HepG2 (cell line): ENCODE results near the gene MIR17HG. TPM values are rescaled to one million over a fixed set of nuclear protein-coding genes. Genes with fewer than 3 reads are reported as not detected.
"Not testable (repeated sequence)": the region's sequence is repeated elsewhere in the genome, so short reads cannot be mapped to it uniquely, and the experiment has no call there.

Experiments
- ATAC-seq: fragments of 200-7000 bp; cut with Tn5 transposase; 3 replicates; pipeline ENCODE4 v1.9.1; 2020; ENCODE audit warnings: mild to moderate bottlenecking, moderate library complexity
- BruUV-seq: library from RNA; stranded (reverse); fragments of 400-500 nt; replicated peaks from 2 replicates; lab custom pipeline; 2021; lab: Mats Ljungman, UMichigan
- CTCF ChIA-PET: fragments of 300-600 bp; formaldehyde crosslinking; extraction: SDS; loops from one replicate; lab custom pipeline; 2021; ENCODE audit warnings: low total read pairs, inconsistent platforms, low intra/inter-chr PET ratio; lab: Yijun Ruan, JAX
- POLR2A ChIA-PET: fragments of 350-600 bp; sonication (Branson Sonifier 250); formaldehyde crosslinking; loops from one replicate; lab custom pipeline; 2020; ENCODE audit warnings: antibody characterized with exemption, inconsistent platforms; lab: Yijun Ruan, JAX
- DNase-seq: peaks from one replicate; pipeline ENCODE4 v3.0.0-alpha.2; 2015; ENCODE audit warnings: low spot score
- FAIRE-seq: peaks from 3 replicates; lab custom pipeline; 2011; peaks lifted over from hg19 to GRCh38; lab: Jason Lieb, UNC
- H2AFZ ChIP-seq: one replicate; pipeline ENCODE4 v1.6.1; 2011; ENCODE audit warnings: low read length, inconsistent platforms
- H3K27ac ChIP-seq: fragments of 300-600 bp; 3 replicates; pipeline ENCODE4 v1.8.0; 2011; ENCODE audit warnings: mixed run types, mild to moderate bottlenecking, mixed read lengths, low read length, inconsistent platforms; ENCODE audit not compliant: insufficient read depth; ENCODE audit errors: extremely low read length
- H3K27me3 ChIP-seq, 2 experiments: fragments of 200-600 bp in 1 of 2; 2 replicates in 1 of 2; 3 replicates in 1 of 2; pipeline versions ENCODE4 v1.6.0 to v1.8.0; 2011; ENCODE audit warnings: low read length in 2 of 2, mild to moderate bottlenecking in 2 of 2, moderate library complexity in 2 of 2, inconsistent platforms in 1 of 2; ENCODE audit not compliant: insufficient read depth in 2 of 2, control insufficient read depth in 1 of 2
- H3K36me3 ChIP-seq, 2 experiments: fragments of 200-600 bp in 1 of 2; replicated peaks in 1 of 2; 2 replicates in 1 of 2; 3 replicates in 1 of 2; pipeline versions ENCODE4 v1.5.1 to v1.8.0; 2011; ENCODE audit warnings: low read length in 2 of 2, inconsistent platforms in 1 of 2; ENCODE audit not compliant: insufficient read depth in 2 of 2, control insufficient read depth in 1 of 2
- H3K4me1 ChIP-seq: 2 replicates; pipeline ENCODE4 v1.5.1; 2012; ENCODE audit warnings: low read length, inconsistent platforms; ENCODE audit not compliant: insufficient read depth
- H3K4me2 ChIP-seq: 2 replicates; pipeline ENCODE4 v1.6.0; 2011; ENCODE audit warnings: low read depth, low read length, inconsistent platforms
- H3K4me3 ChIP-seq, 3 experiments: fragments of 200-600 bp in 1 of 3; sonication (generic), shearing (Covaris generic) in 1 of 3; replicated peaks in 1 of 3; 2 replicates each; pipeline ENCODE4 v1.5.1; 2011 to 2016; ENCODE audit warnings: low read length in 3 of 3, inconsistent platforms in 2 of 3, low read depth in 2 of 3, mild to moderate bottlenecking in 2 of 3, control low read depth in 1 of 3, mixed read lengths in 1 of 3; ENCODE audit not compliant: insufficient read depth in 1 of 3
- H3K79me2 ChIP-seq: one replicate; pipeline ENCODE4 v1.6.1; 2011; ENCODE audit warnings: low read length, inconsistent platforms; ENCODE audit not compliant: insufficient read depth
- H3K9ac ChIP-seq: 2 replicates; pipeline ENCODE4 v1.6.0; 2011; ENCODE audit warnings: mild to moderate bottlenecking, low read depth, low read length, inconsistent platforms; ENCODE audit not compliant: insufficient read depth
- H3K9me3 ChIP-seq: 2 replicates; pipeline ENCODE4 v1.5.1; 2012; ENCODE audit warnings: mild to moderate bottlenecking, low read length
- H4K20me1 ChIP-seq: 2 replicates; pipeline ENCODE4 v1.6.0; 2011; ENCODE audit warnings: inconsistent platforms, mild to moderate bottlenecking, low read length, moderate library complexity; ENCODE audit not compliant: insufficient read depth
- CENPX ChIP-seq: sonication (generic); formaldehyde crosslinking; IDR thresholded peaks from 2 replicates; pipeline ENCODE4 v1.9.0; 2021; ENCODE audit warnings: mild to moderate bottlenecking, missing genetic modification reagents, moderate library complexity
- ZNF616 ChIP-seq: sonication (generic); formaldehyde crosslinking; IDR thresholded peaks from 2 replicates; pipeline ENCODE4 v1.5.0; 2020; ENCODE audit warnings: low read depth, mild to moderate bottlenecking, missing genetic modification reagents
- WGBS: methylation state at CpG from one replicate; pipeline ENCODE4 v1.1.6; 2017; ENCODE audit warnings: low lambda C conversion rate; 5-methylcytosine and 5-hydroxymethylcytosine counted together
- in situ Hi-C: cut with HindIII; loops from 2 replicates; pipeline ENCODE4 v1.10.0; 2017; ENCODE audit warnings: low pct_unique_long_range_greater_than_20kb; ENCODE audit not compliant: extremely low pct_ligation_motif_present
- intact Hi-C: fragments of 100-400 bp; cut with micrococcal nuclease; formaldehyde crosslinking; loops from one replicate; pipeline ENCODE4 v1.10.0; 2022; ENCODE audit not compliant: unreplicated experiment
- polyA plus RNA-seq, 8 experiments: library from polyadenylated mRNA; depleted of rRNA in 3 of 8; stranded (reverse) in 7 of 8; unstranded in 1 of 8; fragments of >200 nt; fragmentation: Illumina TruSeq in 4 of 8; extraction: Trizol in 4 of 8; gene quantifications; 2 replicates each; pipeline versions ENCODE4 v1.2.1 to v1.2.3, GENCODE V29; 2011 to 2016; ENCODE audit warnings: low read depth in 4 of 8, missing spikeins in 1 of 8, mixed read lengths in 1 of 8; ENCODE audit not compliant: insufficient read depth in 1 of 8
- total RNA-seq, 5 experiments: library from RNA; depleted of rRNA; stranded (reverse); fragments of >200 nt; fragmentation: Illumina TruSeq; extraction: Trizol; gene quantifications; 2 replicates each; pipeline ENCODE4 v1.2.3, GENCODE V29; 2016; ENCODE audit warnings: low read depth in 1 of 5
- TF ChIP-seq, protein P1 (sequence below): sonication (generic); formaldehyde crosslinking; IDR thresholded peaks from one replicate; pipeline ENCODE4 v1.5.1; 2020; ENCODE audit warnings: mild to moderate bottlenecking, missing genetic modification reagents; ENCODE audit errors: not compliant biosample characterization

MIR17HG gene
- total and polyA plus RNA-seq, 2 of the 13 experiments (the other 11 are each of a cell fraction or from before 2014, with no cell fraction given) = 2.5 to 12.3 TPM

GRCh38 chr13:91319996-91320395 lies 27.5 kb upstream of the MIR17HG start (continued):
- TF ChIP-seq, protein P1, sequence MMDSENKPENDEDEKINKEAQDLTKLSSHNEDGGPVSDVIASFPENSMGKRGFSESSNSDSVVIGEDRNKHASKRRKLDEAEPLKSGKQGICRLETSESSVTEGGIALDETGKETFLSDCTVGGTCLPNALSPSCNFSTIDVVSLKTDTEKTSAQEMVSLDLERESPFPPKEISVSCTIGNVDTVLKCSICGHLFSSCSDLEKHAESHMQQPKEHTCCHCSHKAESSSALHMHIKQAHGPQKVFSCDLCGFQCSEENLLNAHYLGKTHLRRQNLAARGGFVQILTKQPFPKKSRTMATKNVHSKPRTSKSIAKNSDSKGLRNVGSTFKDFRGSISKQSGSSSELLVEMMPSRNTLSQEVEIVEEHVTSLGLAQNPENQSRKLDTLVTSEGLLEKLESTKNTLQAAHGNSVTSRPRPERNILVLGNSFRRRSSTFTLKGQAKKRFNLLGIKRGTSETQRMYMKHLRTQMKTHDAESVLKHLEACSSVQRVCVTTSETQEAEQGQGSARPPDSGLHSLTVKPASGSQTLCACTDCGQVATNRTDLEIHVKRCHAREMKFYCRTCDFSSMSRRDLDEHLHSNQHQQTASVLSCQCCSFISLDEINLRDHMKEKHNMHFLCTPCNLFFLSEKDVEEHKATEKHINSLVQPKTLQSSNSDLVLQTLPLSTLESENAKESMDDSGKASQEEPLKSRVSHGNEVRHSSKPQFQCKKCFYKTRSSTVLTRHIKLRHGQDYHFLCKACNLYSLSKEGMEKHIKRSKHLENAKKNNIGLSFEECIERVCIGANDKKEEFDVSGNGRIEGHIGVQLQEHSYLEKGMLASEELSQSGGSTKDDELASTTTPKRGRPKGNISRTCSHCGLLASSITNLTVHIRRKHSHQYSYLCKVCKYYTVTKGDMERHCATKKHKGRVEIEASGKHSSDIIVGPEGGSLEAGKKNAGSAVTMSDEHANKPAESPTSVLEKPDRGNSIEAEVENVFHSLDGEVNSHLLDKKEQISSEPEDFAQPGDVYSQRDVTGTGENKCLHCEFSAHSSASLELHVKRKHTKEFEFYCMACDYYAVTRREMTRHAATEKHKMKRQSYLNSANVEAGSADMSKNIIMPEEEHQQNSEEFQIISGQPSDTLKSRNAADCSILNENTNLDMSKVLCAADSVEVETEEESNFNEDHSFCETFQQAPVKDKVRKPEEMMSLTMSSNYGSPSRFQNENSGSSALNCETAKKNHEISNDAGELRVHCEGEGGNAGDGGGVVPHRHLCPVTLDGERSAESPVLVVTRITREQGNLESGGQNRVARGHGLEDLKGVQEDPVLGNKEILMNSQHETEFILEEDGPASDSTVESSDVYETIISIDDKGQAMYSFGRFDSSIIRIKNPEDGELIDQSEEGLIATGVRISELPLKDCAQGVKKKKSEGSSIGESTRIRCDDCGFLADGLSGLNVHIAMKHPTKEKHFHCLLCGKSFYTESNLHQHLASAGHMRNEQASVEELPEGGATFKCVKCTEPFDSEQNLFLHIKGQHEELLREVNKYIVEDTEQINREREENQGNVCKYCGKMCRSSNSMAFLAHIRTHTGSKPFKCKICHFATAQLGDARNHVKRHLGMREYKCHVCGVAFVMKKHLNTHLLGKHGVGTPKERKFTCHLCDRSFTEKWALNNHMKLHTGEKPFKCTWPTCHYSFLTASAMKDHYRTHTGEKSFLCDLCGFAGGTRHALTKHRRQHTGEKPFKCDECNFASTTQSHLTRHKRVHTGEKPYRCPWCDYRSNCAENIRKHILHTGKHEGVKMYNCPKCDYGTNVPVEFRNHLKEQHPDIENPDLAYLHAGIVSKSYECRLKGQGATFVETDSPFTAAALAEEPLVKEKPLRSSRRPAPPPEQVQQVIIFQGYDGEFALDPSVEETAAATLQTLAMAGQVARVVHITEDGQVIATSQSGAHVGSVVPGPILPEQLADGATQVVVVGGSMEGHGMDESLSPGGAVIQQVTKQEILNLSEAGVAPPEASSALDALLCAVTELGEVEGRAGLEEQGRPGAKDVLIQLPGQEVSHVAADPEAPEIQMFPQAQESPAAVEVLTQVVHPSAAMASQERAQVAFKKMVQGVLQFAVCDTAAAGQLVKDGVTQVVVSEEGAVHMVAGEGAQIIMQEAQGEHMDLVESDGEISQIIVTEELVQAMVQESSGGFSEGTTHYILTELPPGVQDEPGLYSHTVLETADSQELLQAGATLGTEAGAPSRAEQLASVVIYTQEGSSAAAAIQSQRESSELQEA = no peak
- TF ChIP-seq ZNF616 (CRISPR knock-in tag) = no peak
- no peak for TF ChIP-seq CENPX (CRISPR knock-in tag)

DNA sequence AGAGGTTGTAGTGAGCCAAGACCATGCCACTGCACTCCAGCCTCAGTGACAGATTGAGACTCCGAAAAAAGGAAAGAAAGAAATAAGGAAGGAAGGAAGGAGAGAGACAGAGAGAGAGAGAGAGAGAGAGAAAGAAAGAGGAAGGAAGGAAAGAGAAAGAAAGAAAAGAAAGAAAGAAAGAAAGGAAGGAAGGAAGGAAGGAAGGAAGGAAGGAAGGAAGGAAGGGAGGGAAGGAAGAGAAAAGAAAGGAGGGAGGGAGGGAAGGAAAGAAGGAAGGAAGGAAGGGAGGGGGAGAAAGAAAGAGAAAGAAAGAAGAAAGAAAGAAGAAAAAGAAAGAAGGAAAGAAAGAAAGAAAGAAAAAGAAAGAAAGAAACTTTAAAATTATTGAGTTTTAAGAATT lies 26.5 kb upstream of the MIR17HG start:
- H4K20me1 ChIP-seq, ATAC-seq, FAIRE-seq, H3K27ac ChIP-seq, BruUV-seq, POLR2A ChIA-PET, H3K4me1 ChIP-seq, DNase-seq, H3K9ac ChIP-seq, H3K79me2 ChIP-seq, H3K36me3 ChIP-seq, CTCF ChIA-PET, in situ Hi-C loops, H2AFZ ChIP-seq, H3K4me2 ChIP-seq, H3K9me3 ChIP-seq, intact Hi-C loops, H3K4me3 ChIP-seq: not testable (repeated sequence)
- H3K27me3 ChIP-seq = peaks cover 0 to 12% of the 10 kb centered on the region in 2 experiments; a peak in 2 of 5 replicates
- 0% methylated on average over 1 of the region's 1 CpG for WGBS
